Choroid plexus epithelial cell (primary cell): ENCODE measurements around the gene HEY2.
"Not testable (repeated sequence)": the region's sequence is repeated elsewhere in the genome, so short reads cannot be mapped to it uniquely, and the experiment has no call there.

ENCODE experiments used
- DNase-seq: peaks from one replicate; pipeline ENCODE4 v3.0.0-alpha.2; 2010; ENCODE audit warnings: low read depth
- H3K4me3 ChIP-seq: 2 replicates; pipeline ENCODE4 v1.5.1; 2011; ENCODE audit warnings: low read depth, mild to moderate bottlenecking, control low read depth, low read length, moderate library complexity
- TF ChIP-seq, protein P1 (sequence below): conservative IDR thresholded peaks from 2 replicates; pipeline ENCODE4 v1.5.1; 2011; ENCODE audit warnings: low read depth, mild to moderate bottlenecking, control low read depth, inconsistent platforms, low read length, moderate library complexity

HEY2 gene

DNA sequence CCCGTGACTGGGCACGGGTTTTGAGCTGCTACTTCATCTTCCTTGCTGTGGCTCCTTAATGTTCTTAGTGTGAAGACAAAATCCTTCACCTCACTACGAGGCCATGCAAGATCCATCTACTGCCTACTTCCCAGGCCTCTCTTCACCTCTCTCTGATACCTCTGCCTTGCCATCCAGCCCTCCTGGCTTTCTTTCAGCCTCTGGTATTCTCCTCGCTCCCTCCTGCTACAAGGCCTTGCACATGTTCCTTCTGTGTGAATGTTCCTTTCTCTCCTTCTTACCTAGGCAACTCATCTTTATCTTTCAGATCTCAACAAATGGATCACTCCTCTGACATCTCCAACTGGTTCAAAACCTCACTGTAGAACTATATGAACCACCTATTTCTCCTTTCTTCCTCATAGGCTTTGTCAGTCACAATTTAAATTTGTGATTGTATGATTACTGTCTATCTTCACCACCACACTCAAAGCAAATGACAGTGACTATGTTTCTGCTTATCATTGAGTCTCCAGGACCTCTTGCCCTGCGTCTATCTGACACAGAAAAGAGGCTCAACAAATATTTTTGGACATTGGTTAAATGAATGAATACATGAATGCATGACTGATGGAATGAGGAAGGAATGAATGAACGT, 19.8 kb downstream of the HEY2 start:
- DNase-seq: no peak
- H3K4me3 ChIP-seq: no peak overlapping the region
- TF ChIP-seq, protein P1, sequence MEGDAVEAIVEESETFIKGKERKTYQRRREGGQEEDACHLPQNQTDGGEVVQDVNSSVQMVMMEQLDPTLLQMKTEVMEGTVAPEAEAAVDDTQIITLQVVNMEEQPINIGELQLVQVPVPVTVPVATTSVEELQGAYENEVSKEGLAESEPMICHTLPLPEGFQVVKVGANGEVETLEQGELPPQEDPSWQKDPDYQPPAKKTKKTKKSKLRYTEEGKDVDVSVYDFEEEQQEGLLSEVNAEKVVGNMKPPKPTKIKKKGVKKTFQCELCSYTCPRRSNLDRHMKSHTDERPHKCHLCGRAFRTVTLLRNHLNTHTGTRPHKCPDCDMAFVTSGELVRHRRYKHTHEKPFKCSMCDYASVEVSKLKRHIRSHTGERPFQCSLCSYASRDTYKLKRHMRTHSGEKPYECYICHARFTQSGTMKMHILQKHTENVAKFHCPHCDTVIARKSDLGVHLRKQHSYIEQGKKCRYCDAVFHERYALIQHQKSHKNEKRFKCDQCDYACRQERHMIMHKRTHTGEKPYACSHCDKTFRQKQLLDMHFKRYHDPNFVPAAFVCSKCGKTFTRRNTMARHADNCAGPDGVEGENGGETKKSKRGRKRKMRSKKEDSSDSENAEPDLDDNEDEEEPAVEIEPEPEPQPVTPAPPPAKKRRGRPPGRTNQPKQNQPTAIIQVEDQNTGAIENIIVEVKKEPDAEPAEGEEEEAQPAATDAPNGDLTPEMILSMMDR: no peak

DNA sequence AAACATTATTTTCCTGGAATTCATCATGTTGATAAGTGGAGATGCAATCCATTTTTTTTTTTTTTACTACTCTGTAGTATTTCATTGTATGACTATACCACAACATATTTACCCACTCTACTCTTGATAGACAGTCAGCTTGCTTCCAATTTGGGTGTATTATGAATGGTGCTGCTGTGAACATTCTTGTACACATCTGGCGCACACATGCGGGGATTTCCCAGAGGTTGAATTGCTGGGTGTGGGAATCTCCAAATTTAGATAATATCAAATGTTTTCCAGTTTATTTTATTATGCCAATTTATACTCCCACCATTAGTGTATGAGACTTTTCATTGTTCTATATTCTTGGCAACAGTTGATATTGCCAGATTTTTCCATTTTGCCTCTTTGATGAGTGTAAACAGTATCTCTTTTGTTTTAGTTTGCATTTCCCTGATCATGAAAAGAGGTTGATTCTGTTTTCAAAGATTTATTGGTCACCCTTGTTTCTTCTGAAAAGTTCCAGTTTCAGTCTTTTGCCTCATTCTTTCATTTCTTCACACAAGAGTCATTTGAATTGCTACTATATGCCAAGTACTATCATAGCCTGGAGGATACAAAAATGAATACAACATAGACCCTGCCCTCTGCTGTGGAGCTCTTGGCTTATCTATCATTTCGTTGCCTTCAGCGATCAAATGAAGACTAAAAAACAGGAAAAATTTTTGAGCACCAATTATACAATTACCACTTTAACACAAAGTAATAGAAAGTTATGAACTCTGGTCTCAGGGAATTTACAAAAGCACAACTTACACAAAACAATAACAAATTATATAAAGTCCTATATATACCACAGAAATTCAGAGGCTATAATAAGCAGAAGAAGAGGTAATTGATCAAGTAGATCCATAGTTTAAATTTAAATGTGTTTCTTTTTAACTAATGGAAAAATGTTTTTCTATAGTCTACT, 24.2 kb downstream of the HEY2 start:
- no peak overlapping the region for H3K4me3 ChIP-seq
- TF ChIP-seq, protein P1: no peak
- no peak for DNase-seq

DNA sequence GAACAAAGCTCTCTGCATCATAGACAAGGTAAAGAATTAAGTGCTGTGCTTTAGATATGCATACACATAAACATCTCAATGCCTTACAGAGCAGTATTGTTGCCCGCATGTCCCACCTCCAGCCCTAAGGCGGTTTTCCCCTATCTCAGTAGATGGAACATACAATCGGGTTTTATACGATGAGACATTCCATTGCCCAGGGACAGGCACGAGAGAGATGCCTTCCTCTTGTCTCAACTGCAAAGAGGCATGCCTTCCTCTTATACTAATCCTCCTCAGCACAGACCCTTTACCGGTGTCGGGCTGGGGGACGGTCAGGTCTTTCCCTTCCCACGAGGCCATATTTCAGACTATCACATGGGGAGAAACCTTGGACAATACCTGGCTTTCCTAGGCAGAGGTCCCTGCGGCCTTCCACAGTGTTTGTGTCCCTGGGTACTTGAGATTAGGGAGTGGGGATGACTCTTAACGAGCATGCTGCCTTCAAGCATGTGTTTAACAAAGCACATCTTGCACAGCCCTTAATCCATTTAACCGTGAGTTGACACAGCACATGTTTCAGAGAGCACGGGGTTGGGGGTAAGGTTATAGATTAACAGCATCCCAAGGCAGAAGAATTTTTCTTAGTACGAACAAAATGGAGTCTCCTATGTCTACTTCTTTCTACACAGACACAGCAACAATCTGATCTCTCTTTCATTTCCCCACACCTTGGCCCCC, 26.8 kb downstream of the HEY2 start:
- not testable (repeated sequence) for H3K4me3 ChIP-seq, DNase-seq

DNA sequence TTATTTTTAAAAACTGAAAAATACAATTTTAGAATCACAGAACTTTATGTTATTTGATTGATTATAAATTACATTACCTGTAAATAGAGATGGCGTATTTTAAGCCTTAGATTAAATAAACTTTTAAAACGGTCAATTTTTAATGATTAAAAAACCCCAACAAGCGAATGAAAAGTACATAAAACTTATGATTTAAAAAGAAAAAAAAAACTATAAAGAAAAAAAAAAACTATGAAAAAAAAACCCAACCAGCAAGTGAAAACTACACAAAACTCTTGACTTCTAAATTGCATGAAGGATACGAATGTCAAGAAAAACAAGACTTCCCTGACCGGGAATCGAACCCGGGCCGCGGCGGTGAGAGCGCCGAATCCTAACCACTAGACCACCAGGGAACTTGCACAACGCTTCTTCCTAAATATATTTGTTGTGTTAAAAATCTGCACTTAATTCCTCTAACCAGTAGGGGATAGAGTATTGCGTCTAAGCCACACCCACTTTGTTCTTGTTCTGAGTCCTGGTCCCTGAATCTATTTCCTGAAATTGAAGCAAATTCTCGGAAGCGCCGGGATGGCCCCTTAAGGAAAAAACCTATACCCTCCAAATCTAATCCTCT, 30.6 kb downstream of the HEY2 start:
- DNase-seq: peak; percentile 95
- TF ChIP-seq, protein P1: peak; percentile 27
- peak overlapping the region; percentile 72 for H3K4me3 ChIP-seq

DNA sequence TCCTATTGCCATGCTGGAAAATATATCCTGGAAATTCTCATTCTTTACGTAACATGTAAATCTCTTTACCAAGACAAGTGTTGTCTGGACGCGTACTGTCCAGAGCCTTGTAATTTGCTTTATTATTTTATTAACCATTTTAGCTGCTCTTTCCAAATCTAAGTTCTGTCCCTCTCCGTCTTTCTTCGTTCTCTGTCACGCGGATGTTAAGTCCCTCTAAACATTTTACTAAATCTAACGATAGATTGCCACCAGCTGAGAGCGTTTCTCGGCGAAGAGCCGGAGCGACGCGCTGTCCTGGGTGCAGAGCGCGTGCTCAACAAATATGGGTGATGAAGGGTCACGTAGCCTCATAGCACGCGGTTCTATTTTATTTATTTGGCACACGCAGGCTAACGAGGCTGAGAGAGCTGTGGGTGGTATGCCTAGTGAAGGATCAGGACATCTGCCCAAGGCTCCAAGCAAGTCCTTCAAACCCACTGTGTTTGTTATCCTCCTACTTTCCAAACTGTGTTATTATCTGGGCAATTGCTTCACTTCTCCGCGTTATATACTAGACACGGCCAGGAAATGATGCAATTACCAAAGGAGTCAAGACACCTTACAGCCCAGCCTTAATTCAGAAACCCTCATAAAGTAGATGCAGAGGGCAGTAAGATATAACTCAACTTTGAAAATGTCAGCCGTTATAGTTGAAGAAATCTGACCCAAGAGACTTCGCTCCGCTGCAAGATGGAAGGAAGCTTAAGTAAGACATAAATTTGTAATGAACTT, 31.3 kb downstream of the HEY2 start:
- DNase-seq: peak; percentile 87
- TF ChIP-seq, protein P1: peak; percentile 5
- peak overlapping the region; percentile 72 for H3K4me3 ChIP-seq

DNA sequence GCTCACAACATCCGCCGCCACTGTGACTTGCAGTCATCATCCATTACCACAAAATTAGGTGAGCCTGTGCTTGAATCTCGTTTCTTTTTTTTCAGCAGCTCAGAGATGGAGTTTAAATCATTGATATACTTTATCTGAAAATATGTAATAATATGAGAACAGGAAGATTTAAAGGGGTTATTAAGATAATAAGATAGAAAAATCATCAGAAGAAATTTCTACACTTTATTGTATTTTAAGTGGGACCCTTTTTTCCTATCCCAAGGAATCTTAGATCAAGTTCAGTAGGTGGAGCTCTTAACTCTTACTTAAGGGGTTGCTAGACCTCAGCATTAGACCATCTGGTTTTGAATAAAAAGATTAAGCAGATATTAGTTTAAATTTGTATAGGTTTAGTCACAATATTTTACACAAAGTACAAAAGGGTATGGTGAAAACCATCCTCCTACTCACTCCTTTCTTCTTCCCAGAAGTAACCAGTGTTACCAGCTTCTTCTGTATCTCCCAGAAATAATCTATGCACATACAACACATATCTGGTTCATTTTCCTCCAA, 32.0 kb downstream of the HEY2 start:
- TF ChIP-seq, protein P1: no peak
- peak; percentile 59 for DNase-seq
- peak overlapping the region; percentile 72 for H3K4me3 ChIP-seq
